Measurements from ENCODE around the gene NUFIP1.

Gene NUFIP1

GRCh38 chr13:44921931-44922758, 67.1 kb downstream of the NUFIP1 start:
- peak in 1 of 2 experiments; percentile 77 for DNase-seq (ENCODE audit: low read depth in 1 of 2, low spot score in 1 of 2)
- in situ Hi-C loops (cut with HindIII; ENCODE audit: low pct_unique_long_range_greater_than_20kb, low sequenced_read_pairs) = no loop called here
- no peak for TF ChIP-seq JUND (IDR thresholded peaks at IDR 0.05; ENCODE audit: low read depth)

GRCh38 chr13:44921246-44921877, 67.9 kb downstream of the NUFIP1 start:
- DNase-seq (ENCODE audit: low read depth in 1 of 2, low spot score in 1 of 2) = no peak
- TF ChIP-seq JUND (IDR thresholded peaks at IDR 0.05; ENCODE audit: low read depth) = no peak
- in situ Hi-C loops (cut with HindIII; ENCODE audit: low pct_unique_long_range_greater_than_20kb, low sequenced_read_pairs) = no loop called here

- TF ChIP-seq JUND (IDR thresholded peaks at IDR 0.05; ENCODE audit: low read depth) = no peak
- in situ Hi-C loops (cut with HindIII; ENCODE audit: low pct_unique_long_range_greater_than_20kb, low sequenced_read_pairs) = no loop called here
- DNase-seq (ENCODE audit: low read depth in 1 of 2, low spot score in 1 of 2) = no peak
These were observed 69.3 kb downstream of the NUFIP1 start for GRCh38 chr13:44920013-44920412.

GRCh38 chr13:44919104-44919804, 70.0 kb downstream of the NUFIP1 start:
- in situ Hi-C loops (cut with HindIII; ENCODE audit: low pct_unique_long_range_greater_than_20kb, low sequenced_read_pairs) = no loop called here
- TF ChIP-seq JUND (IDR thresholded peaks at IDR 0.05; ENCODE audit: low read depth) = no peak

GRCh38 chr13:44918326-44919103, 70.8 kb downstream of the NUFIP1 start:
- in situ Hi-C loops (cut with HindIII; ENCODE audit: low pct_unique_long_range_greater_than_20kb, low sequenced_read_pairs) = no loop called here
- TF ChIP-seq JUND (IDR thresholded peaks at IDR 0.05; ENCODE audit: low read depth) = no peak
- DNase-seq (ENCODE audit: low read depth in 1 of 2, low spot score in 1 of 2) = peak in 1 of 2 experiments; percentile 90

More at GRCh38 chr13:44919104-44919804, 70.0 kb downstream of the NUFIP1 start:
- no peak for DNase-seq (ENCODE audit: low read depth in 1 of 2, low spot score in 1 of 2)

- no peak for TF ChIP-seq JUND (IDR thresholded peaks at IDR 0.05; ENCODE audit: low read depth)
- in situ Hi-C loops (cut with HindIII; ENCODE audit: low pct_unique_long_range_greater_than_20kb, low sequenced_read_pairs) = no loop called here
- DNase-seq (ENCODE audit: low read depth in 1 of 2, low spot score in 1 of 2) = peak; percentile 45 to 94
These were observed 71.5 kb downstream of the NUFIP1 start for GRCh38 chr13:44917589-44918325.

GRCh38 chr13:44912278-44913016, 76.8 kb downstream of the NUFIP1 start:
- DNase-seq (ENCODE audit: low read depth in 1 of 2, low spot score in 1 of 2) = no peak
- no peak for TF ChIP-seq JUND (IDR thresholded peaks at IDR 0.05; ENCODE audit: low read depth)
- in situ Hi-C loops (cut with HindIII; ENCODE audit: low pct_unique_long_range_greater_than_20kb, low sequenced_read_pairs) = no loop called here

- TF ChIP-seq JUND (IDR thresholded peaks at IDR 0.05; ENCODE audit: low read depth) = no peak
- in situ Hi-C loops (cut with HindIII; ENCODE audit: low pct_unique_long_range_greater_than_20kb, low sequenced_read_pairs) = no loop called here
- DNase-seq (ENCODE audit: low read depth in 1 of 2, low spot score in 1 of 2) = no peak
These were observed 80.6 kb downstream of the NUFIP1 start for GRCh38 chr13:44908712-44909111.

GRCh38 chr13:44908266-44908665, 81.0 kb downstream of the NUFIP1 start:
- no peak for TF ChIP-seq JUND (IDR thresholded peaks at IDR 0.05; ENCODE audit: low read depth)
- in situ Hi-C loops (cut with HindIII; ENCODE audit: low pct_unique_long_range_greater_than_20kb, low sequenced_read_pairs) = no loop called here
- no peak for DNase-seq (ENCODE audit: low read depth in 1 of 2, low spot score in 1 of 2)

- peak in 1 of 2 experiments; percentile 45 for DNase-seq (ENCODE audit: low read depth in 1 of 2, low spot score in 1 of 2)
- TF ChIP-seq JUND (IDR thresholded peaks at IDR 0.05; ENCODE audit: low read depth) = no peak
- in situ Hi-C loops (cut with HindIII; ENCODE audit: low pct_unique_long_range_greater_than_20kb, low sequenced_read_pairs) = no loop called here
These were observed 82.6 kb downstream of the NUFIP1 start for GRCh38 chr13:44906713-44907112.

- no peak for TF ChIP-seq JUND (IDR thresholded peaks at IDR 0.05; ENCODE audit: low read depth)
- DNase-seq (ENCODE audit: low read depth in 1 of 2, low spot score in 1 of 2) = no peak
These were observed 83.0 kb downstream of the NUFIP1 start for GRCh38 chr13:44906230-44906629.

More at GRCh38 chr13:44906230-44906629, 83.0 kb downstream of the NUFIP1 start:
- in situ Hi-C loops (cut with HindIII; ENCODE audit: low pct_unique_long_range_greater_than_20kb, low sequenced_read_pairs) = no loop called here

Measured in T47D (cell line).